Prostate gland (tissue), 2 donors: Measurements from ENCODE around the gene EEF1A2.

Experiments used
- POLR2A ChIP-seq: fragments of 450-650 bp; IDR thresholded peaks from one replicate; pipeline ENCODE4 v1.6.1; 2016; ENCODE audit warnings: antibody characterized with exemption, mild to moderate bottlenecking
- POLR2AphosphoS5 ChIP-seq: sonication (generic); formaldehyde crosslinking; IDR thresholded peaks from one replicate; pipeline ENCODE4 v1.6.1; 2017; ENCODE audit warnings: antibody characterized with exemption
- TF ChIP-seq, protein P1 (sequence below), 4 experiments: fragments of 200-600 bp in 2 of 4; fragments of 450-650 bp in 2 of 4; sonication (generic) in 2 of 4; IDR thresholded peaks; 1 replicate in 3 of 4; 2 replicates in 1 of 4; pipeline ENCODE4 v1.5.1; 2016 to 2019; ENCODE audit warnings: antibody characterized with exemption in 4 of 4, mild to moderate bottlenecking in 2 of 4, moderate library complexity in 2 of 4

DNA sequence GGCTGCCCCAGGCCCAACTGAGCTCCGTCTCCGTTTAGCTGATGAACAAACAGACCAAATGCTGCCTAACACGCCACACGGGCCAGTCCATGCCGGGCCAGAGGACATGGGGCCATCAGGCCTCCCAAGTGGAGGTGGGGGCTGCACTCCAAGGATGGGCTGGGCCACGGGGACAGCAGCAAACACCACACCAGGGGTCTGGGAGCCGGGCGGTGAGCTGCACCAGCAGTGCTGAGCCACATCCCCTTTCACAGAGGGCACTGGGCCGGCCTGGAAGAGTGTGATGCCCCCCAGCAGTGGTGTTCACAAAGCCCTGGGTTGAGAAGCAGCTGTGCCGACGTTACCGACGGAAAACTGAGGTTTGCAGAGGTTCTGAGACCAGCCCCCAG lies 29.2 kb downstream of the EEF1A2 start:
- TF ChIP-seq POLR2A (no peak), POLR2AphosphoS5 (no peak)
- TF ChIP-seq, protein P1, sequence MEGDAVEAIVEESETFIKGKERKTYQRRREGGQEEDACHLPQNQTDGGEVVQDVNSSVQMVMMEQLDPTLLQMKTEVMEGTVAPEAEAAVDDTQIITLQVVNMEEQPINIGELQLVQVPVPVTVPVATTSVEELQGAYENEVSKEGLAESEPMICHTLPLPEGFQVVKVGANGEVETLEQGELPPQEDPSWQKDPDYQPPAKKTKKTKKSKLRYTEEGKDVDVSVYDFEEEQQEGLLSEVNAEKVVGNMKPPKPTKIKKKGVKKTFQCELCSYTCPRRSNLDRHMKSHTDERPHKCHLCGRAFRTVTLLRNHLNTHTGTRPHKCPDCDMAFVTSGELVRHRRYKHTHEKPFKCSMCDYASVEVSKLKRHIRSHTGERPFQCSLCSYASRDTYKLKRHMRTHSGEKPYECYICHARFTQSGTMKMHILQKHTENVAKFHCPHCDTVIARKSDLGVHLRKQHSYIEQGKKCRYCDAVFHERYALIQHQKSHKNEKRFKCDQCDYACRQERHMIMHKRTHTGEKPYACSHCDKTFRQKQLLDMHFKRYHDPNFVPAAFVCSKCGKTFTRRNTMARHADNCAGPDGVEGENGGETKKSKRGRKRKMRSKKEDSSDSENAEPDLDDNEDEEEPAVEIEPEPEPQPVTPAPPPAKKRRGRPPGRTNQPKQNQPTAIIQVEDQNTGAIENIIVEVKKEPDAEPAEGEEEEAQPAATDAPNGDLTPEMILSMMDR (IDR thresholded peaks at IDR 0.05): no peak
